ENCODE results near the gene EEF1AKMT2.
"Not testable (repeated sequence)": the region's sequence is repeated elsewhere in the genome, so short reads cannot be mapped to it uniquely, and the experiment has no call there.

Gene EEF1AKMT2

DNA sequence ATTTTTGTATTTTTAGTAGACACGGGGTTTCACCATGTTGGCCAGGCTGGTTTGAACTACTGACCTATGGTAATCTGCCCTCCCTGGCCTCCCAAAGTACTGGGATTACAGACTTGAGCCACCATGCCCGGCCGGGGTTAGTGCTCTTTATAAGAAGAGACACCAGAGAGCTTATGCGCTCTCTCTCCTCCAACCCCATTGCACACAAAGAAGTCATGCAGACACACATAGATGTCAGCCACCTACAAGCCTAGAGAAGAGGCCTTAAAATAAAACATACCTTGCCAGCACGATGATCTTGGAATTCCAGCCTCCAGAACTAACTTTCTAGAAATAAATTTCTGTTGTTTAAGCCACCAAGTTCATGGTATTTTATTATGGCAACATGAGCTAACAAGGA lies 37.5 kb downstream of the EEF1AKMT2 start:
- DNase-seq: no peak

DNA sequence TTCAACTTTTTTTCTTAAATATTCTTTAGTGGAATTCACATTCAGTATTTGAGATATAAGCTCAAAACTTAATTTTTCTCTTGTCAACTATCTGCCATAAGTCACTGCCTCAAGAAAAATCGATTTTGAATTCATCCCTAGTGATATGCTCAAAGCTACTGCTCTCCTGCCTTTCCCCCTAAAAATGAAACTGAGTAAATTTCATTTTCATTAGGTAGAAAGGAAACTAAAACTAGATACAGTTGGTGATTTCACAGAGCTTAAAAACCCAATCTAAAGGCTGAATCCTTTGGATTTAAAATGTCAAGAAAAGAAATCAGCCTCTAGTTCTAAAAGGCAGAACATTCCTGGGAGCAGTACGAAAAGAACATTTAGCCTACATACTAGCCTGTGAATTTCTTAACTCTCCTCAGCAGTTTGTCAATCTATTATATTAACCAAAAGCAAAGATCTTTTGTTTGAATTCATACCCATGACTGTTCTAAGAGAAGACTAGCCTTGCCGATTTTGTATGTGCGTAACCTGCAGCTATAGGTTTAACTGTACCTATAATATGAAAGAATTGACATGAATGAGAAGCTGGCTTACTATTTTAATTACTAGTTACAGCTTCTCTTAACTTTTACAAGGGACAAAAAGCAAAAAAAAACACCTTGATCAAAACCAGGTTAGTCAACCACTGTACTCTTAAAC lies 42.6 kb downstream of the EEF1AKMT2 start:
- no peak for DNase-seq

DNA sequence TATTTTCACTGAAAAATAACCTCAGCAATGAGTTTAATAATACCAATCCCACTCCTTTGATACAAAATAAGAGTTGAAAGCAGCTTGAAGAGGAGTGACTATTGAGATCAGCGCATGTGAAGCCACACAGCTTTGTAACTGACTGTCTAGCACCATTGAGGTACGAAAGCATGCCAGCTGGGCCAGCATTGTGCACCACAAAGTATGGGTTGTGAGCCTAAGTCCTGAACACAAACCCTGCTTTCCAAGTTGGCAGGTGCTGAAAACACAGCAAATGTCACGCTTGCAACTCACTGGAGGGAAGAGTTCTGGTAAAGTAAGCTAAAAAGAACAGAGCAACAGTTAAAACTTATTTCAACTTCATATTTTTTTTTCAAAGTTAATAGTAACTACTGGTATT lies 43.5 kb downstream of the EEF1AKMT2 start:
- no peak for DNase-seq

DNA sequence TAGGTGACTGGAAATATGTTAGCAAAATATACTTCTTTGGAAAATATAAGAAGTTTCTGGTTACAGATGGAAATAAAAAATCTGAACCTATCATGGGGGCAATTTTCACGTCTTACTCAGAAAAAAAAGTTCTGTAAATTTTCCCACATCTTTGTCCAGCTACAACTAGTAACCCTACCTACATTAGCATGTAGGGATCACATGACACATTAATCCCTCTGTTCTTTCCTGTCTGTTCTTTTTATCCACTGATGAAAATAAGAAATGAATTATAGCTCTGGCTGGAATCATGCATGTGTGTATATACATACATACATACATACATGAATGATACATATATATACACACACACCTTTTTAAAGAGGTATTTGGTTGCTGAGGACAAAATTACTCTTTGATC lies 43.9 kb downstream of the EEF1AKMT2 start:
- no peak for DNase-seq

DNA sequence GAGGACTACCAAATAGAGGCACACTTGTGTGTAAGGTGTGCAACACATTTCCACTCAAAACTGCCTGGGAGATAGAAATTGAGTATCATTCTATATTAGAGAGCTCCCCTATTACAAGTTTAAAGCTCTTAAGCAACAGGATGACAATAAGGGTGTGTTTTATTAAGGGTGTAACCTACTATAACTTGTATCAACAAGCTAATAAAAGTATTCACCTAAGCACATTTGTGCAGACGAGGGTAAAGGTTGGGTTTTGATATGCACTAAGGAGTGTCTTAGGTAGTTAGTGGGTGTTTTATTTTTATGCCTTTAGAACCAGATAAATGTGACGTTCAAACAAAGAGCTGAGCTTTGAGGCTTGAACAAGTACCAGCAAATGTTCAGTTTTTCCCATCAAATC lies 44.7 kb downstream of the EEF1AKMT2 start:
- DNase-seq: no peak

DNA sequence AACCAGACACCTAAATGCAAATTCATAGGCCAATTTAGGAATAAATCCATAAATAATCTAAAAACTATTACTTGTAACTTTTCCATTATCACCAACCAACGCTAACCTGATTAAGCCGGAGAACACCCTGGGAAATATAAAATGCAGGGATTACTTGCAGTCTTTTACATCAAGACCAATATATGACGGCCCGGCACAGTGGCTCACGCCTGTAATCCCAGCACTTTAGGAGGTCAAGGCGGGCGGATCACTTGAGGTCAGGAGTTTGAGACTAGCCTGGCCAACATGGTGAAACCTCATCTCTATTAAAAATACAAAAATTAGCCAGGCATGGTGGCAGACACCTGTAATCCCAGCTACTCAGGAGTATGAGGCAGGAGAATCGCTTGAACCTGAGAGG lies 45.2 kb downstream of the EEF1AKMT2 start:
- DNase-seq: not testable (repeated sequence)

DNA sequence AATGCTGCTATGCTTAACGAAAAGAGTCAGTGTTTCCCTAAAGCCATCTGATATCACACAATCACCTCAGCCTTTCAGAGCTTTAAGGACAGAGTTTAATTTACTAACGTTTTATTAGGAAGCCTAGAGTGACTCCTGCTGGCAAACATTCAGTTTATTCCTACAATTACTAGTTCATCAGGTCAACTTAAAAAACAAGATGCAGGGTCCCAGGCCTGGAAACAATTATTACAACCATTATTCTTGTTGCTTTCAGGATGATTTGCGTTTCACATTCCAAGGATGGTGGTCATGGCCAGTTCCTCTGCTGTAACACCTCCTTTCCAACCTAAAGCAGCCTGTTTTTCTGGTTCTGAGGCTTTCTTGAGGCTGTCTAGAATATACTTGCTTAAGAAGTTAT lies 46.0 kb downstream of the EEF1AKMT2 start:
- DNase-seq: peak; percentile 7

DNA sequence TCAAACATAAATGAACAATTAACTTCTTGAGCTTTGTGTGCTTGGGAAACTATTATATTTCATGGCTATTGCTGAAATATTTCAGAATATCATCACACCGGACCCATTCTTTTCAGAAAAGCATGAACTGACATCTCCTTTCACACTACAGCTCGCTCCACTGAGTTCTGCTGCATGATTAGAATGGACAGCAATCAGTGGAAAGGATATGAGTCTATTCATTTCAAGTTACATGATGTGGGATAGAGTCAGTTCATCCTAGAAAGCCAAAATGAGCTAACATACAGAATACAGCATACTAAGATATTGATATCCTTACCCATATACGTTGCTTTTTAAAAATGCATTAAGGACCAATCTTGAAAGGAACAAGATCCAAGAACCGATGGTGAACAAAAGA lies 46.4 kb downstream of the EEF1AKMT2 start:
- no peak for DNase-seq

DNA sequence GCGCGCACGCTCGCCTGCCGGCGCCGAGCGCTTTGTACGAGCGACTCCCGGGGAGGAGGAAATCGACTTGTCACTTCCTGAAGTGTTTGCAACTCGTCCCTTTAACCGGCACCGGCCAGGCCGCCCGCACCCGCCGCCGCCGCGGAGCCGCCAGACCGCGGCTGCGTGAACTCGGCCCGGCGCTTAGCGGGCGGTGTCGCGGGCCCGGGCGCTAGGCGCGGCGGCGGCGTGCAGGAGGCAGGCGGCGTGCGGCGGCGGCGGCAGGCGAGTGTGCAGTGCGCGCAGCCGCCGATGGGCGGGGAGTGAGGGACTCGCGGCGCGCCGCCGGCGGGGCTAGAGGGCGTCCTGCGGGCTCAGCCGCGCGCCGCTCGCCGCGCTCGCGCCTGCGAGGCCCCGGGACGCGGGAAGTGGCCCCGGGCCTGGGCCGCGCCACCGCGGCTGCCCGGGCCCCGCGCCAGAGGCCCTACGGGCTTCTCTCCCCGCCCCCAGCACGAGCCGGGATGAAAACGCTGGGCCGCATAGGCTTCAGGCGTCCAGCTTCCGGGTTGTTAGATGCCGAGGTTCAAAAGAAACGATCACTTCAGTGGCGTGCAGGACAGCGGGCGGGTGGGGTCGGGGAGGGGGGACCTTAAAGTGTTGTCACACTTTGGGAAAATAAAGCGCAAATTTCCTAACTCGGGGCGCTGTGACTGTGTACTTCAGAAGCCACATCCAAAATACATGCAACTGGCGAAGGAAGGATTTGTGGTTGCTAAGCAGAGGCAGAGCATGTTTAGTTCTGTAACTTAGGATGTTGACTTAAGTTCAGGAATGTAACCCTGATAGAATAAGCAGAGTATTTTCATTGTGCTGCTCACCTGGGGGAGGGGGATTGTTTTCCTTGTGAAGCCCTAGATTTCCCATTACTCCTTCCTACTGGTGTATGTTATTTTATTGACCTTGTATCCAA lies 47.3 kb downstream of the EEF1AKMT2 start, which contains the start of gene FAM53B:
Gene FAM53B, minus strand, starts transcription at position 277 of the 949 bp plus-strand sequence. CDS start 37,665 bp downstream, outside the sequence.
- DNase-seq: peak; percentile 82

DNA sequence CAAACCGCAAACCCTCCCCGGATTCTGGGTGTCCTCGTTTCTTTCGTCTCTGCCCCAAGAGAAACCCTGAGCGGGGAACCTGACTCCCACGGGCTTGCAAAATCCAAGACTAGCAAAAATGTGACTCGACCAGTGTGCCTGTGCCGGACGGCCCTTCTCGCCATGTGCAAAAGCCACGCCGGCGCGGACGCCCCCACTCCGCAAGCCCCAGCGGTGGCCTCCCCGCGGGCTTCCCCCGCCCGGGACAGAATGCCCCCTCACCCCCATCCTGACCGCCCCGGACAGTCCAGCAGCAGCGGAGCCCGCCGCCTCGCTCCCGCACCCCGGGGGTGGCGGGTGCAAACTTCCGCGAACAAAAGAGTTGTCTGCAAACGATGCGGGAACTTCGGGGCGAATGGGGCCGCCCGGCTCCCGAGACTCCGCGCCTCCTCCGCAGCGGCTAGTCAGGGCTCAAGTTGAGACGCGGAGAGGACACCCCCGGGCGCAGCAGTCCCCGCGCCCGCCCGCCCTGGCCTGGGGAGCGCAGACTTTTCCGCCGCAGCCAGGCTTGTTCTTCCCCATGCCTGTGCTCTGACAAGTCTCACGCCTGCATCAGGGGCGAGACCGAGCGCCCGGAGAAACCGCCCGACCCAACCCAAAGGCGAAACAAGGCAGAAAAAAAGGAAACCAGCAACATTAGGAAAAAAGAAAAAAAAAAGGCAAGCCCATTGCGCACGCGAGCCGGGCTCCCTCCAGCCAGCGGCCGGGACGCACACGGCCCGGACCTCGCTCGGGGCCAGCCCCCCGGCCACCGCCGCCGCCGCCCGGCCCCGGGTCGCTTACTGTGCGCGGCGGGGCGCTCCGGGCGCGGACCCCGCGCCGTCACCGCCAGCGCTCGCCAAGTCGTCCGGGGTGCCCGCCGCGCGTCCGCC lies 48.2 kb downstream of the EEF1AKMT2 start:
- no peak for DNase-seq

DNA sequence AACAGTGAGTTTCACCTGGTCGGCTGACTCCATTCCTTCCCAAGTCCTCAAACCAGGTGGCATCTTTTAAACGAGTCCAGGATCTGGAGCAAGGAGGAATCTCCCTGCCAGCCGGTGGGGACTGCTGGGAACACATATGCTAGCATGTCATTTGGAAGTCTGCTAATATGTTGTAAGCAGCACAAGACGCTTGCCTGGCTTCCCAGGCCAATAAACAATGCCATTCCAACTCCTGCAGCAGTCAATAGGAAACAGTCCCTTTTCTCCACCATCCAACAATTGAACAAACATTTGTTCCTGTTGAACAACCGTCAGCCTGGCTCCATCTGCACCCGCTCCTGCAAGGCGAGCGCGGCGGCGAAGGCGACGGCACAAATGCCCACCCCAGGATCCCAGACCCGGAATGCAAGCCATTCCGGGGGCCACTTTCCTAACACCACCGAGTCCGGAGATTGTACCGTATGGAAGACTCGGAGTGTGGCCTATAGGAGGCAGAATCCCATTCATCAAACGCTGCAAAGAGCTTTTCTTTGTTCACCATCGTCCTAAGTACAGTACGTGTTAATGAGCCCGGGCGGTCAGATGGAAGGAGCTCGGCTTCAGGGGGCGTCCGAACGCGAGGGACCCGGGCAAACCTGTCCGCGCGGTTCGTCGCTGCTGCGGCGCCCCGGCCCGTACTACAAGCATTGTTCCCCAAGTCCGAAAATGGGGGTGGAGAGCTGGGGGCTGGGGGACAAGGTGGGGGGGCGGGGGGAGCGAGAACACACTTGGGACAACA lies 49.1 kb downstream of the EEF1AKMT2 start:
- DNase-seq: no peak

DNA sequence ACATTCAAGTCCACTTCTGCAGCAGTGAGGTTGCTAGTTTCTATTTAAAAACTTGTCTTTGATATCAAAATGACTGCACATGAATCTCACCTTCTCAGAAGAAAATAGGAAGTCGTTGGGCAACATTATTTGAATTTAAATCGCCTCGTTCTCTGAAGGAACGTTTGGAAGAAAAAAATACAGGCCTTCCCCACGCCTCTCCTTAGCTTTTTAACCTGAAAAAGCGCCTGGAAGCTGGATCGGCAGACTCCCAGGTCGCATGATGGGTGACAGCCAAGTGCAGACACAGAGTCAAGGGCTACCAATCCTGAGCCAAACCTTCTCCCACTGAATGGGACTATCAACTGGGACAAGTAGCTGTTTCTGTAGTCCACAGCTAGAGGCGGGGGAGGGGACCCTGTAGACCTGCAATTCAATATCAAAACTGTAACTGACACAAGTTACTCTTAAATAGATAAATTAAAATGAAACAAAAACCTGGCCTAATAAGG lies 49.7 kb downstream of the EEF1AKMT2 start:
- no peak for DNase-seq

DNA sequence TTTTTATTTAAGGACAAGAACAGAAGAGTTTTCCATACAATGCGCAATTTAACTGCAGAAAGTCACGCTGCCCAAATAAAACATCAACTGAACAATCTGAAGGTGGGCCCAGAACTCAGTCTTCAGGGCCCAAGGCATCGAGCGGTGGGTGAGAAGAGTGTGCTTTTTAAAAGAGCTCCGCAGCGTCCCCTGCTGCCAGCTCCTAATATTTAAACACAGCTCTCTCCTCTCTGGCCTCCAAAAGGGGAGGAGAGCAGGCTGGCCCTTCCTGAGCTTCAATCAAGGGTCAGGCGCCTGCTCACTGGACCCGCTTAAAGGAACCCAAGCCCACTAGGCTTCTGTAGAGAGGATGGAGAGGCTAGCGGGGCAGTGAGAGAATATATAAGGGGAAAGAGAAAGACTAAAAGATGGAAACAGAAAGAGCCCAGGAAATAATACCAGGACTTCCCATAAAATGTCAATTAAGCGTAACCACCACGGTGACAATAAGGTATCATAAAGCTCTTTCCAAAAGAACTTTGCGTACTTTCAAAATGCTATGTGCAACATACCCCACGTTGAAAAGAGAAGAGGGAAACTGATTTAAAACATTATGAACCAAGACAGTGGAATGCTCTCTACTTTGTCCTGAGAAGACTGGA lies 50.3 kb downstream of the EEF1AKMT2 start:
- peak; percentile 17 for DNase-seq

DNA sequence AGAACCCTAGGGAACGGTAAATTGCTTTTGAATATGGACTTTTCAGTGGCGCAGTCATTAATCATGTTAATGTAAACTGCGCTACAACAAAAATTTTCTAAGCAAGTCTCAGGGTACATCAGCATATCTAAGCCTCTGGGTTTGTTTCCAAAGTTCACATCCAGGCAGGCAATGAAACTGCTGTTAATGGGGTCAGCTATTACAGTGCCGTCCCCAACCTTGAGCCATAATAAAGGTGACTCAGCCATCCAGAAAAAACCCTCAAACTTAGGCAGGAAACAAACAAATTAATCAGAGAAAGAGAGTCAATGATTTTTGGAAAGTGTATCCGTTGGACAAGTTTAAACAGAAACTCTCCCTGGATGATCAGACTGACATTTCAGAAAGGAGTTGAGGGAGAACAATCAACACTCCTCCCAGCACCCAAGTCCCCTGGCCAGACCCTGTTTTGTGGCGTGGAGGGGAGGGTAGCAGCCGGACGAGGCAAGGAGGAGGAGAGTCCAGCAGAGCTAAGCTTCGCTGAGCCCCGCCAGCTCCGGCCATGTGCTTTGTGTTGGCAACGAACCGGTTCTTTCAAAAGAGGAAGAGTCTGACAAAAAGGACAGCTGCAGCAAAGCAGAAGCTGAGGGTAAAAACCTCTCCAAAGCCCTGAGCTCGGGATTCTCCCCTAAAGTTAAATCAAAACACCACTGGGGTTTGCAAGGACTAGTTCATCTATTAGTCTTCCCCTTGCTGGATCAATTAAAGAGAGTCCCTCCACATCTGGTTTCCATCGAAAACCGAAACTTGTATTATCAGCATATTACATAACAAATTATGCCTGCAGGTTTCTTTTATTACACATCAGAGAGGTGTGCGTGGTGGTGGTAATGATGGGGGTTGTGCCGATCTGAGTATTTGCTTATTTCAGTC lies 51.1 kb downstream of the EEF1AKMT2 start:
- peak; percentile 24 for DNase-seq

DNA sequence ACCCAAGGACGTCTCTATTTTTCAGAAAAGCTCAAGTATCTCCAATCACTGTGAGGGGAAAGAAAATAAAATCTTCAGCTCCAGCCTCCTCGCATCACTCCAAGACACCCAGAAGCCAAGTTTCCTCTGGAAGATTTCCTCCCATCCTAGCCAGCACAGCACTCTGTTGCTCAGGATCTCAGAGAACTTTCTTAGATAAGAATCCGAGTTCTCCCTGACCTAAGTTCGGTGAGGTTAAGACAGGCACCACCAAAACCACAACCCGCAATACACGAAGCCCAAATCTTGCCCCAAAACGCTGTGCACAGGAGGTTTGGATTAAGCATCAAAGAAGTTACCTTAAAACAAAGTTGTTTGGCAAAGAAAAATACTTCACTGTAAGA lies 51.7 kb downstream of the EEF1AKMT2 start:
- no peak for DNase-seq

DNA sequence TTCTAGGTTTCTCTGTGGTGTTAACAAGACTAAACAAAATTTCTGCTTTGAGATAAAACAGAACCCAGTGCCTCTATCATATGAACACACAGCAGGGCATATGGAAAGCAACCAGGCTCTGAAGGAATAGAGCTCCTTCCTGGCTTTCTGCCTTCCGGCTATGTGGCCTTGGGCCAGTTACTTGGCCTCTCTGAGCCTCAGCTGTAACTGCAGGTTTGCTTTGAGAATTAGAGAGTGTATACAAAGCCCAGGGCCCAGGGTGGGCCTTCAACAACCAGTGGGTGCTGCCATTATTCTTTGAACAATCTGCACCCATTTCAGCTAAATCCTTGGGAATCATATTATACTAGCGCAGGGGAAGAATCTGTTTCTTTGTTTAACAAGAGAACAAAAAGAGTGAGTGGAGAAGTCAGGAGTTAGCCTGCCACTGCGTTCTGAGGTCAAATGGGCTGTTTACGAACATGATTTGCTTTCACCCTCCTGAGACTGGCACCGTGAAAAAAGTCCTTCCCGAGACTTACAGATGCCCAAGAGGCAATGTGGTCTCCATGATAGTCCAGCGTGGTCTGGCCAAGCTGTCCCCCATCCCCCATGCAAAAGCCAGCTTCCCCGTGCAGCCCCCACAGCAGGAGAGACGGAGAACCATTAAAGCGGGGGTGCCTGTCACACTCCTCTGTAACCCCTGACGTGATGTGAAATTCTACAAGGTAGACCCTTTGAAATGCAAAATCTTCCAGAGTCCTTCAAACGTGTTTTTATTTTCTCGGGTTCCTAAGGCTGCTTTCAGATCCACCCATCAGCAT lies 52.4 kb downstream of the EEF1AKMT2 start:
- no peak for DNase-seq

DNA sequence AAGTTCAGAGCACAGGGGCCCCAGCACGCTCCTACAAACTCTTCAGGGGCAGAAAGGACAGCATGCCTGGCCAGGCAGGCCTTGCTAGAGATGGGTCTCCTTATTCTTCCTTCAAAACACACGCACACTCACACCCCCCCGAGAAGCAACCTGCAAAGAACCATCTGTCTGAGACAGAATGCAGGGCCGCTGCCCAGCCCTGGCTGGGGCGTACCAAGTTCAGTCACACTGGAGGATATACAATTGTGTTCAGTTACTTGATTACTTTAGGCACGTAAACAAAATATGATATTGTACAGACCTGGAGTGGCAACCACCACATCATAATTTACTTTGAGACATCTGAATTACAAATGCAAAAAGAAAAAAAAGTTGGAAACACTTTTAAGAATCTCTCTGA lies 53.2 kb downstream of the EEF1AKMT2 start:
- no peak for DNase-seq

DNA sequence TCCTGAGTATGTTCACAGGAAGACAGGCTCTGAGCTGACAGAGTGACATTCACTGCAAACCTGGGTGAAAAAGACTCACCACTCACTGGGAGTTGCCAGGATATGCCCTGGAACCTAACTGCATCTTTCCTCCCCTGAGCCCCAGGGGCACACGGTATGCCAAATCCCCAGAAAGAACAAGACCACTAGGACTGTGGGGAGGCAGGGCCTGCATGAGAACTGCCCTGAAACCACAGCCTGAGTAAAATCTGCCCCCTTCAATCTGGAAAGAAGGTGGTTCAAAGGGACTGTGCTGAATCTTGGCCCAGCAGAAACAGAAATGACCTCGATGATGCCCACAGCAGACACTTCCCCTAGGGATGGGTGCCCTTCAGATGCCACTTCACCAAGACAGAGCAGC lies 54.0 kb downstream of the EEF1AKMT2 start:
- DNase-seq: no peak

DNA sequence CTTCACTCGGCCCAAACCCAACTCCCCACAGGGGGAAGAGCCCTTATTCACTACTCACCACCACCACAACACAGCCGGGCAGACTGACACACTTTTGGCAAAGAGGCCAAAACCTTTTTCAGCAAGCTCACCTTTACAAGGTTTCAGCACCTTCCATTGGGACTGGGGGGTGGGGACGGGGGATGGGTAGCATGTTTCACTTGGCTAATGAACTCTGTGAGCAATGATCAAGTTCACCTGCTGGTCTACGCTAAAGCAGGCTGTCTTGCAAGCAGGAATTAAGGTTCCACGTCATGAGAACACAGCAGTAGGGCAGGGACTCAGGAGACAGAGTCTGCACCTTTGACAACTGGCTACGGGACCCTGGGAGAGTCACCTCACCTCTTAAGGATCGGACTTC lies 54.5 kb downstream of the EEF1AKMT2 start:
- no peak for DNase-seq
